Glutamatergic neuron (in vitro differentiated cells): Measurements from ENCODE around the gene RNF144A. TPM values are rescaled to one million over a fixed set of nuclear protein-coding genes. Genes with fewer than 3 reads are reported as not detected.

Experiments used
- DNase-seq: peaks from one replicate; pipeline ENCODE4 v3.0.0; 2022
- H3K27ac Mint-ChIP-seq: one replicate; pipeline ENCODE4 v1.8.0; 2020; ENCODE audit warnings: mild to moderate bottlenecking, mixed read lengths, inconsistent platforms; ENCODE audit not compliant: unreplicated experiment
- H3K27me3 Mint-ChIP-seq: one replicate; pipeline ENCODE4 v1.8.0; 2020; ENCODE audit warnings: mild to moderate bottlenecking, moderate library complexity, mixed read lengths, inconsistent platforms; ENCODE audit not compliant: unreplicated experiment
- H3K36me3 Mint-ChIP-seq: one replicate; pipeline ENCODE4 v1.8.0; 2020; ENCODE audit warnings: mild to moderate bottlenecking, mixed read lengths, inconsistent platforms; ENCODE audit not compliant: unreplicated experiment
- H3K4me1 Mint-ChIP-seq: one replicate; pipeline ENCODE4 v1.8.0; 2020; ENCODE audit warnings: mild to moderate bottlenecking, low read depth, mixed read lengths, inconsistent platforms; ENCODE audit not compliant: unreplicated experiment
- H3K4me3 Mint-ChIP-seq: one replicate; pipeline ENCODE4 v1.8.0; 2020; ENCODE audit warnings: mild to moderate bottlenecking, mixed read lengths, inconsistent platforms; ENCODE audit not compliant: unreplicated experiment
- H3K9me3 Mint-ChIP-seq: one replicate; pipeline ENCODE4 v1.8.0; 2020; ENCODE audit warnings: mild to moderate bottlenecking, moderate library complexity, mixed read lengths, inconsistent platforms; ENCODE audit not compliant: unreplicated experiment
- CTCF ChIP-seq: fragments of 200-600 bp; sonication (generic); IDR thresholded peaks from one replicate; pipeline ENCODE4 v1.5.0; 2021; ENCODE audit not compliant: partially characterized antibody, unreplicated experiment
- long read RNA-seq: library from polyadenylated mRNA; unstranded; transcript quantifications from one replicate; pipeline ENCODE4 v2.0.0, GENCODE V29; 2020; ENCODE audit not compliant: unreplicated experiment
- total RNA-seq: library from RNA; stranded (reverse); fragmentation: NEBNext Ultra II Directional; extraction: Animal tissue kit (Norgen Biotek cat#: 25700); gene quantifications from one replicate; pipeline ENCODE4 v1.2.1, GENCODE V29; 2021; ENCODE audit not compliant: unreplicated experiment

The RNF144A gene
- 40.2 TPM for total RNA-seq
- long read RNA-seq, full-length matches to known transcripts: 5 of 13 reads
- long read RNA-seq, partial matches to known transcripts: 1 of 13 reads
- long read RNA-seq, other reads (novel, unspliced or antisense): 7 of 13 reads

GRCh38 chr2:6917071-6917760 is at the start of gene RNF144A:
TSS of gene RNF144A (plus strand) at chr2:6917412. CDS start at chr2:6996927, 79,515 bp downstream.
- Mint-ChIP-seq H3K36me3 (peaks cover 15% of the 10 kb centered on the region), H3K9me3 (peaks cover 8% of the 10 kb centered on the region), H3K27ac (no peak within 1 kb of the TSS), H3K4me3 (peak within 1 kb of the TSS; percentile 79), H3K4me1 (peaks cover 13% of the 10 kb centered on the region), H3K27me3 (peaks cover 2% of the 10 kb centered on the region)
- peak; percentile 52 for TF ChIP-seq CTCF
- peak; percentile 84 for DNase-seq

- Mint-ChIP-seq H3K36me3 (peaks cover 9% of the 10 kb centered on the region), H3K27me3 (no peaks in the 10 kb centered on the region), H3K4me1 (no peaks in the 10 kb centered on the region)
Observed at GRCh38 chr2:6872394-6872793, 44.8 kb upstream of the RNF144A start.

GRCh38 chr2:6874032-6874431 is 43.2 kb upstream of the RNF144A start:
- no peak for TF ChIP-seq CTCF
- Mint-ChIP-seq H3K9me3 (no peaks in the 10 kb centered on the region), H3K4me1 (no peaks in the 10 kb centered on the region), H3K27me3 (no peaks in the 10 kb centered on the region), H3K36me3 (peaks cover 9% of the 10 kb centered on the region), H3K27ac (no peak overlapping the region), H3K4me3 (no peak overlapping the region)
- no peak for DNase-seq

More at GRCh38 chr2:6872394-6872793, 44.8 kb upstream of the RNF144A start:
- no peak overlapping the region for H3K4me3 Mint-ChIP-seq
- no peak for DNase-seq
- TF ChIP-seq CTCF: no peak
- H3K9me3 Mint-ChIP-seq: no peaks in the 10 kb centered on the region
- no peak overlapping the region for H3K27ac Mint-ChIP-seq

- Mint-ChIP-seq H3K4me1 (no peaks in the 10 kb centered on the region), H3K4me3 (no peak overlapping the region), H3K27ac (no peak overlapping the region), H3K9me3 (peaks cover 5% of the 10 kb centered on the region), H3K27me3 (no peaks in the 10 kb centered on the region), H3K36me3 (peaks cover 9% of the 10 kb centered on the region)
- no peak for TF ChIP-seq CTCF
- DNase-seq: no peak
Observed at GRCh38 chr2:6876309-6876708, 40.9 kb upstream of the RNF144A start.
